ENCODE data around the gene EIF2B1.
"Not testable (repeated sequence)": the region's sequence is repeated elsewhere in the genome, so short reads cannot be mapped to it uniquely, and the experiment has no call there.

Gene EIF2B1

GRCh38 chr12:123598522-123598921 lies 35.0 kb downstream of the EIF2B1 start:
- DNase-seq (ENCODE audit: low spot score), result no peak
- TF ChIP-seq CTCF (IDR thresholded peaks at IDR 0.05; ENCODE audit: borderline replicate concordance, control extremely low read depth, extremely low read depth, insufficient read depth, missing control alignments), result no peak
- in situ Hi-C loops (cut with MboI; ENCODE audit: low sequenced_read_pairs, unreplicated experiment), result loop anchor here (10.0 kb wide), 1 partner anchor 334 kb away; no protein-coding TSS in a partner anchor

DNA sequence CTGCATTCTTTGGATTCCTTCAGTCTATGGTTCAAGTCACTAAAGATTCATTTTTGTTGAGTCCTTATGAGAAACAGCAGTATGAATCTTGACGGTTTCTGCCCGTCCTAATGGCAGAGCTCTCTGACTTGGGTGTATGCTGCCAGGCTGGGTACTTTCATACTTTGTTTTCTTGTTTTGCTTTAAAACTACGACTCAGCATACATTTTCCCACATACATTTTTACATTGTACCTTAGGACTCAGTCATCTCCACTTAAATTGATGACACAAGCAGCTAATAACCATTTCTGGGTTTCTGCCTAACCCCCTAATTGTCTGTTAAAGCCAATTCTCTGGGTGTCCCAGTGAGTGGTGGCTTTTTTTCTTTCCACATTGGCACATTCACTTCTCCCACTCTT lies 36.4 kb downstream of the EIF2B1 start:
- no peak for TF ChIP-seq CTCF (IDR thresholded peaks at IDR 0.05; ENCODE audit: borderline replicate concordance, control extremely low read depth, extremely low read depth, insufficient read depth, missing control alignments)
- DNase-seq (ENCODE audit: low spot score), result no peak
- in situ Hi-C loops (cut with MboI; ENCODE audit: low sequenced_read_pairs, unreplicated experiment), result loop anchor here (10.0 kb wide), 1 partner anchor 332 kb away; no protein-coding TSS in a partner anchor

DNA sequence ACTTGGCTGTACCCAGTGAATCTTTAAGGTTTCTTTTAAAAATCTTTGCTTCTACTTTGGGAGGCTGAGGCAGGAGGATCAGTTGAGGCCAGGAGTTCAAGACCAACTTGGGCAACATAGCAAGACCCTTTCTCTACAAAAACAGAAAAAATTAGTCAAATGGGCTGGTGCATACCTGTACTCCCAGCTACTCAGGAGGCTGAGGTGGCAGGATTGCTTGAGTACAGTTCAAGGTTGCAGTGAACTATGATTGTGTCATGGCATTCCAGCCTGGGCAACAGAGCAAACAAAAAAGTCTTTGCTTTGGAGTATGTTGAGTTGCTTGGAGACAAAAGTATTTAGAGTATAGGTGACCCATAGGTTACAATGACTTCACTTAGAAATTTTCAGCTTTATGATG lies 37.8 kb downstream of the EIF2B1 start:
- TF ChIP-seq CTCF (IDR thresholded peaks at IDR 0.05; ENCODE audit: borderline replicate concordance, control extremely low read depth, extremely low read depth, insufficient read depth, missing control alignments), result no peak
- DNase-seq (ENCODE audit: low spot score), result no peak
- in situ Hi-C loops (cut with MboI; ENCODE audit: low sequenced_read_pairs, unreplicated experiment), result loop anchor here (10.0 kb wide), 1 partner anchor 331 kb away; no protein-coding TSS in a partner anchor

DNA sequence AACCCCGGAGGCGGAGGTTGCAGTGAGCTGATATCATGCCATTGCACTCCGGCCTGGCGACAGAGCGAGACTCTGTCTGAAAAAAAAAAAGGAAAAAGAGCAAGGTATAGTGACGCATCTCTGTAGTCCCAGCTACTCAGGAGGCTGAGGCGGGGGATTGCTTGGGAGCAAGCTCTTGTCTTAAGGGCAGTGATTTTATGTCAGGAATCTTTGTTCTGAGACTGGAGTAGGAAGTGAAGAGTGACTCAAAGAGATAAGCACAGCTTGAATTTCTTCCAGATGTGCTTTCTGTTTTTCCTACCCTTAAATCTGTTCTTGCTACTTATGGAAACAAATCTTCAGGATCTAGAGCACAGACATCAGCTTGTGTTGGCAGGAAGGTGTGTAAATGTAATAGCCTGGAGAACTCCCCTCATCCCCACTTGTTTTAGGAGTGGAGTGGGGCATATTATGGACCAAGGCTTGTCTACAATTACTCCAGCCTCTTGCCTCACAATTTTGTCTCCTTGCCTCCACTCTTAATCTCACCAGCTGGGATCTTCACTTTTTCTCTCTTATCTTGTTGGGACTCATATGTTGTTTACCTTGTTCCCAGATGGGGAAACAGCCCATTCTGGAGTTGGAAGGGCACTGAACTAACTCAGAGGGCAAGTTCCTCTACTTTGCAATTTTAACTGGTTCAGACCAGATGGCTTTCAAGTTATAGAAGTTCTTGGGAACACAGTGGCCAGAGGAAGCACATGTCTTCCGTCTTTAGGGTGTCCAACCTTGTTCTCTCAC lies 41.6 kb downstream of the EIF2B1 start:
- in situ Hi-C loops (cut with MboI; ENCODE audit: low sequenced_read_pairs, unreplicated experiment), result loop anchor here (10.0 kb wide), 1 partner anchor 327 kb away; no protein-coding TSS in a partner anchor
- no peak for TF ChIP-seq CTCF (IDR thresholded peaks at IDR 0.05; ENCODE audit: borderline replicate concordance, control extremely low read depth, extremely low read depth, insufficient read depth, missing control alignments)
- DNase-seq (ENCODE audit: low spot score), result no peak

DNA sequence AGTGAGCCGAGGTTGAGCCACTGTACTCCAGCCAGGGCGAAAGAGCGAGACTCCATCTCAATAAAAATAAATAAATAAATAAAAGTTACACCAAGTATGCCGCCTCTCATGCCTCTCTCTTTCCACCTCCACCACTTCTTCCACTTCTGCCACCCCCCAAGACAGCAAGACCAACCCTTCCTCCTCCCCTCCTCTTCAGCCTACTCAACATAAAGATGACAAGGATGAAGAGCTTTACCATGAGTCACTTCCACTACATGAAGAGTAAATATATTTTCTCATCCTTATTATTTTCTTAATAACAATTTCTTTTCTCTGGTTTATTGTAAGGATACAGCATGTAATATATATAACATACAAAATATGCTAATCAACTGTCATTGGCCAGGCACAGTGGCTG lies 52.7 kb downstream of the EIF2B1 start:
- in situ Hi-C loops (cut with MboI; ENCODE audit: low sequenced_read_pairs, unreplicated experiment), result no loop called here
- no peak for TF ChIP-seq CTCF (IDR thresholded peaks at IDR 0.05; ENCODE audit: borderline replicate concordance, control extremely low read depth, extremely low read depth, insufficient read depth, missing control alignments)
- DNase-seq (ENCODE audit: low spot score), result no peak

DNA sequence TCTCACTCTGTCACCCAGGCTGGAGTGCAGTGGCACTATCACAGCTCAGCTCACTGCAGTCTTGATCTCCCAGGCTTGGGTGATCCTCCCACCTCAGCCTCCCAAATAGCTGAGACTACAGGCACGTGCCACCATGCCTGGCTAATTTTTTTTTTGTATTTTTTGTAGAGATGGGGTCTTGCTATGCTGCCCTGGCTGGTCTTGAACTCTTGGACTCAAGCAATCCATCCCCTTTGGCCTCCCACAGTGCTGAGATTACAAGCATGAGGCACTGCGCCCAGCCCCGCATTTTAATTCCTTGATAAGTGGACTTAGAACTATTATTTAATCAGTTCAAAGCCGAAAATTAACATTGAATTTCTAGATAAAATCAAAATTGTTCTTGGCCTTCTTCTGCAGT lies 54.7 kb downstream of the EIF2B1 start:
- DNase-seq (ENCODE audit: low spot score); in situ Hi-C loops (cut with MboI; ENCODE audit: low sequenced_read_pairs, unreplicated experiment): not testable (repeated sequence)

- in situ Hi-C loops (cut with MboI; ENCODE audit: low sequenced_read_pairs, unreplicated experiment), result no loop called here
- no peak for DNase-seq (ENCODE audit: low spot score)
- TF ChIP-seq CTCF (IDR thresholded peaks at IDR 0.05; ENCODE audit: borderline replicate concordance, control extremely low read depth, extremely low read depth, insufficient read depth, missing control alignments), result no peak
Measured at GRCh38 chr12:123578243-123578642, 55.2 kb downstream of the EIF2B1 start.
